ENCODE data around the gene SUFU.
A peak's percentile ranks its signal among the peaks of the same experiment; 100 is the strongest.

Gene SUFU

GRCh38 chr10:102675666-102676533, 172.1 kb downstream of the SUFU start:
- peaks cover 38% of the 10 kb centered on the region for H3K4me1 ChIP-seq (ENCODE audit: control insufficient read depth, insufficient read depth, low read length, poor library complexity, severe bottlenecking)
- H3K36me3 ChIP-seq (ENCODE audit: control insufficient read depth, insufficient read depth, low read length), result peaks cover 4% of the 10 kb centered on the region
- no peaks in the 10 kb centered on the region for H3K27me3 ChIP-seq (replicated peaks; ENCODE audit: control insufficient read depth, insufficient read depth, low read length, poor library complexity, severe bottlenecking)
- H3K4me3 ChIP-seq (ENCODE audit: insufficient read depth, low read depth, low read length, poor library complexity, severe bottlenecking), result no peak overlapping the region
- no peaks in the 10 kb centered on the region for H3K9me3 ChIP-seq (ENCODE audit: control insufficient read depth, low read length)
- peak overlapping the region; percentile 82 for H3K27ac ChIP-seq (ENCODE audit: insufficient read depth, low read length, poor library complexity, severe bottlenecking)
- no peak for DNase-seq

GRCh38 chr10:102676534-102677315, 173.0 kb downstream of the SUFU start:
- Histone ChIP-seq H3K27ac (ENCODE audit: insufficient read depth, low read length, poor library complexity, severe bottlenecking) (peak overlapping the region; percentile 17), H3K4me3 (ENCODE audit: insufficient read depth, low read depth, low read length, poor library complexity, severe bottlenecking) (no peak overlapping the region), H3K9me3 (ENCODE audit: control insufficient read depth, low read length) (no peaks in the 10 kb centered on the region), H3K27me3 (replicated peaks; ENCODE audit: control insufficient read depth, insufficient read depth, low read length, poor library complexity, severe bottlenecking) (no peaks in the 10 kb centered on the region), H3K4me1 (ENCODE audit: control insufficient read depth, insufficient read depth, low read length, poor library complexity, severe bottlenecking) (peaks cover 38% of the 10 kb centered on the region), H3K36me3 (ENCODE audit: control insufficient read depth, insufficient read depth, low read length) (peaks cover 4% of the 10 kb centered on the region)
- no peak for DNase-seq

GRCh38 chr10:102677331-102678067, 173.7 kb downstream of the SUFU start:
- Histone ChIP-seq H3K9me3 (ENCODE audit: control insufficient read depth, low read length) (no peaks in the 10 kb centered on the region), H3K27me3 (replicated peaks; ENCODE audit: control insufficient read depth, insufficient read depth, low read length, poor library complexity, severe bottlenecking) (no peaks in the 10 kb centered on the region), H3K27ac (ENCODE audit: insufficient read depth, low read length, poor library complexity, severe bottlenecking) (no peak overlapping the region), H3K36me3 (ENCODE audit: control insufficient read depth, insufficient read depth, low read length) (peaks cover 4% of the 10 kb centered on the region), H3K4me1 (ENCODE audit: control insufficient read depth, insufficient read depth, low read length, poor library complexity, severe bottlenecking) (peaks cover 38% of the 10 kb centered on the region), H3K4me3 (ENCODE audit: insufficient read depth, low read depth, low read length, poor library complexity, severe bottlenecking) (no peak overlapping the region)
- DNase-seq, result no peak

- Histone ChIP-seq H3K9me3 (ENCODE audit: control insufficient read depth, low read length) (no peaks in the 10 kb centered on the region), H3K4me3 (ENCODE audit: insufficient read depth, low read depth, low read length, poor library complexity, severe bottlenecking) (no peak overlapping the region), H3K27me3 (replicated peaks; ENCODE audit: control insufficient read depth, insufficient read depth, low read length, poor library complexity, severe bottlenecking) (no peaks in the 10 kb centered on the region), H3K36me3 (ENCODE audit: control insufficient read depth, insufficient read depth, low read length) (peaks cover 4% of the 10 kb centered on the region), H3K4me1 (ENCODE audit: control insufficient read depth, insufficient read depth, low read length, poor library complexity, severe bottlenecking) (peaks cover 38% of the 10 kb centered on the region), H3K27ac (ENCODE audit: insufficient read depth, low read length, poor library complexity, severe bottlenecking) (no peak overlapping the region)
- no peak for DNase-seq
Measured at GRCh38 chr10:102678068-102678400, 174.3 kb downstream of the SUFU start.

GRCh38 chr10:102678842-102679289, 175.1 kb downstream of the SUFU start:
- DNase-seq, result no peak
- Histone ChIP-seq H3K27me3 (replicated peaks; ENCODE audit: control insufficient read depth, insufficient read depth, low read length, poor library complexity, severe bottlenecking) (no peaks in the 10 kb centered on the region), H3K9me3 (ENCODE audit: control insufficient read depth, low read length) (no peaks in the 10 kb centered on the region), H3K36me3 (ENCODE audit: control insufficient read depth, insufficient read depth, low read length) (peaks cover 4% of the 10 kb centered on the region), H3K4me3 (ENCODE audit: insufficient read depth, low read depth, low read length, poor library complexity, severe bottlenecking) (no peak overlapping the region), H3K27ac (ENCODE audit: insufficient read depth, low read length, poor library complexity, severe bottlenecking) (no peak overlapping the region), H3K4me1 (ENCODE audit: control insufficient read depth, insufficient read depth, low read length, poor library complexity, severe bottlenecking) (peaks cover 30% of the 10 kb centered on the region)

GRCh38 chr10:102679596-102679995, 175.8 kb downstream of the SUFU start:
- no peak for DNase-seq
- H3K9me3 ChIP-seq (ENCODE audit: control insufficient read depth, low read length), result no peaks in the 10 kb centered on the region
- peaks cover 4% of the 10 kb centered on the region for H3K36me3 ChIP-seq (ENCODE audit: control insufficient read depth, insufficient read depth, low read length)
- no peak overlapping the region for H3K27ac ChIP-seq (ENCODE audit: insufficient read depth, low read length, poor library complexity, severe bottlenecking)
- no peaks in the 10 kb centered on the region for H3K27me3 ChIP-seq (replicated peaks; ENCODE audit: control insufficient read depth, insufficient read depth, low read length, poor library complexity, severe bottlenecking)
- H3K4me1 ChIP-seq (ENCODE audit: control insufficient read depth, insufficient read depth, low read length, poor library complexity, severe bottlenecking), result peaks cover 22% of the 10 kb centered on the region
- H3K4me3 ChIP-seq (ENCODE audit: insufficient read depth, low read depth, low read length, poor library complexity, severe bottlenecking), result no peak overlapping the region

GRCh38 chr10:102681696-102682095, 177.9 kb downstream of the SUFU start:
- DNase-seq, result no peak
- no peaks in the 10 kb centered on the region for H3K27me3 ChIP-seq (replicated peaks; ENCODE audit: control insufficient read depth, insufficient read depth, low read length, poor library complexity, severe bottlenecking)
- peaks cover 11% of the 10 kb centered on the region for H3K36me3 ChIP-seq (ENCODE audit: control insufficient read depth, insufficient read depth, low read length)
- no peak overlapping the region for H3K27ac ChIP-seq (ENCODE audit: insufficient read depth, low read length, poor library complexity, severe bottlenecking)
- no peaks in the 10 kb centered on the region for H3K9me3 ChIP-seq (ENCODE audit: control insufficient read depth, low read length)
- no peak overlapping the region for H3K4me3 ChIP-seq (ENCODE audit: insufficient read depth, low read depth, low read length, poor library complexity, severe bottlenecking)
- peaks cover 2% of the 10 kb centered on the region for H3K4me1 ChIP-seq (ENCODE audit: control insufficient read depth, insufficient read depth, low read length, poor library complexity, severe bottlenecking)

GRCh38 chr10:102682416-102682815, 178.6 kb downstream of the SUFU start:
- peaks cover 11% of the 10 kb centered on the region for H3K36me3 ChIP-seq (ENCODE audit: control insufficient read depth, insufficient read depth, low read length)
- H3K9me3 ChIP-seq (ENCODE audit: control insufficient read depth, low read length), result no peaks in the 10 kb centered on the region
- H3K4me1 ChIP-seq (ENCODE audit: control insufficient read depth, insufficient read depth, low read length, poor library complexity, severe bottlenecking), result no peaks in the 10 kb centered on the region
- H3K27ac ChIP-seq (ENCODE audit: insufficient read depth, low read length, poor library complexity, severe bottlenecking), result no peak overlapping the region
- no peak for DNase-seq
- no peak overlapping the region for H3K4me3 ChIP-seq (ENCODE audit: insufficient read depth, low read depth, low read length, poor library complexity, severe bottlenecking)
- H3K27me3 ChIP-seq (replicated peaks; ENCODE audit: control insufficient read depth, insufficient read depth, low read length, poor library complexity, severe bottlenecking), result no peaks in the 10 kb centered on the region

GRCh38 chr10:102682981-102683380, 179.2 kb downstream of the SUFU start:
- Histone ChIP-seq H3K27me3 (replicated peaks; ENCODE audit: control insufficient read depth, insufficient read depth, low read length, poor library complexity, severe bottlenecking) (no peaks in the 10 kb centered on the region), H3K9me3 (ENCODE audit: control insufficient read depth, low read length) (no peaks in the 10 kb centered on the region), H3K4me3 (ENCODE audit: insufficient read depth, low read depth, low read length, poor library complexity, severe bottlenecking) (no peak overlapping the region), H3K36me3 (ENCODE audit: control insufficient read depth, insufficient read depth, low read length) (peaks cover 11% of the 10 kb centered on the region), H3K27ac (ENCODE audit: insufficient read depth, low read length, poor library complexity, severe bottlenecking) (no peak overlapping the region), H3K4me1 (ENCODE audit: control insufficient read depth, insufficient read depth, low read length, poor library complexity, severe bottlenecking) (no peaks in the 10 kb centered on the region)
- no peak for DNase-seq
